ENCODE data around the gene ZSCAN10.

The ZSCAN10 gene

DNA sequence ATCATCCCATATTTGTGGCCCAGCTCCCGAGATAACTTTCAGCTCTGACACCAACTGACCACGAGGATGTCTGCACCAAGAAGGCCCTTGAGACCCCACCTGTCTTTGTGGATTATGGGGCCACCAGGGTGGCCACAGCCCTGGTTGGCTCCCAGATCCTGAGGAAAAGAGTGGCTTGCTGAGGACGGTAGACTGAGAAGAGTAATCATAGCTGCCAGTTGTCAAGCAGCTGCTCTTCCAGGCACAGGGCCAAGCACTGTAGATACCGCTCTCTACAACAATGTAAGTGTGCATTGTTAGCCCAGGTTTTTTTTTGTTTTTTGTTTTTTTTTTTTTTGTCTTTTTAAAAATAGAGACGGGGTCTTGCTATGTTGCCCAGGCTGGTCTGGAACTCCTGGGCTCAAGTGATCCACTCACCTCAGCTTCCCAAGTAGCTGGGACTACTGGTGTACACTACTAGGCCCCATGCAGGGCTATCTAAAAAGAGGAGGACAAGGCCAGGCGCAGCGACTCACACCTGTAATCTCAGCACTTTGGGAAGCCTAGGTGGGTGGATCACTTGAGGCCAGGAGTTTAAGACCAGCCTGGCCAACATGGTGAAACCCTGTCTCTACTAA is 22.9 kb upstream of the ZSCAN10 start:
- TF ChIP-seq, protein P1, sequence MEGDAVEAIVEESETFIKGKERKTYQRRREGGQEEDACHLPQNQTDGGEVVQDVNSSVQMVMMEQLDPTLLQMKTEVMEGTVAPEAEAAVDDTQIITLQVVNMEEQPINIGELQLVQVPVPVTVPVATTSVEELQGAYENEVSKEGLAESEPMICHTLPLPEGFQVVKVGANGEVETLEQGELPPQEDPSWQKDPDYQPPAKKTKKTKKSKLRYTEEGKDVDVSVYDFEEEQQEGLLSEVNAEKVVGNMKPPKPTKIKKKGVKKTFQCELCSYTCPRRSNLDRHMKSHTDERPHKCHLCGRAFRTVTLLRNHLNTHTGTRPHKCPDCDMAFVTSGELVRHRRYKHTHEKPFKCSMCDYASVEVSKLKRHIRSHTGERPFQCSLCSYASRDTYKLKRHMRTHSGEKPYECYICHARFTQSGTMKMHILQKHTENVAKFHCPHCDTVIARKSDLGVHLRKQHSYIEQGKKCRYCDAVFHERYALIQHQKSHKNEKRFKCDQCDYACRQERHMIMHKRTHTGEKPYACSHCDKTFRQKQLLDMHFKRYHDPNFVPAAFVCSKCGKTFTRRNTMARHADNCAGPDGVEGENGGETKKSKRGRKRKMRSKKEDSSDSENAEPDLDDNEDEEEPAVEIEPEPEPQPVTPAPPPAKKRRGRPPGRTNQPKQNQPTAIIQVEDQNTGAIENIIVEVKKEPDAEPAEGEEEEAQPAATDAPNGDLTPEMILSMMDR (IDR thresholded peaks at IDR 0.05), result no peak
- H3K27ac ChIP-seq, result no peak overlapping the region

GRCh38 chr16:3120435-3120834 is 21.3 kb upstream of the ZSCAN10 start:
- H3K27ac ChIP-seq, result no peak overlapping the region
- no peak for TF ChIP-seq ZFX (IDR thresholded peaks at IDR 0.05; ENCODE audit: borderline replicate concordance)
- TF ChIP-seq, protein P1 (IDR thresholded peaks at IDR 0.05), result no peak

GRCh38 chr16:3119701-3120408 is 20.8 kb upstream of the ZSCAN10 start:
- no peak for TF ChIP-seq ZFX (IDR thresholded peaks at IDR 0.05; ENCODE audit: borderline replicate concordance)
- TF ChIP-seq, protein P1 (IDR thresholded peaks at IDR 0.05), result no peak
- H3K27ac ChIP-seq, result no peak overlapping the region

GRCh38 chr16:3119286-3119685 is 20.2 kb upstream of the ZSCAN10 start:
- H3K27ac ChIP-seq, result no peak overlapping the region
- TF ChIP-seq, protein P1 (IDR thresholded peaks at IDR 0.05), result no peak
- TF ChIP-seq ZFX (IDR thresholded peaks at IDR 0.05; ENCODE audit: borderline replicate concordance), result no peak

DNA sequence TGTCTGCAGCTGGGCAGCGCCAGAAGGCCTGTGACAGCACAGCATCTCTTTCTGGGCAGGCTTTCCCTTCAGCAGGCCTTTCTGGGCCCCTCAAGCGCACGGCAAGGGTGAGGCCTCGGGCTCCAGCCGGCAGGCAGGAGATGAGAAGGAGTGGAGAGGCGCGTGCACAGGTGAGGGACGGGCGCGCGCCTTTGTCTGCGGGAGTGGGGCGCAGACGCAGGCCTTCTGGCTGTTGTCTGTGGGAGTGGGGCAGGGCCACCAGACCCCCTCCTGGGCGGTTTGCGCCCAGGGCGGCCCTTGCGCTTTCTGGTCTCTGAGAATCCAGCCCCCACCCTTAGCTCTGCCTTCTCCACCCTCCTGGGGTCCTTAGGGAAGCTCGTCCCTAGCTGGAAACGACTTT is 19.8 kb upstream of the ZSCAN10 start:
- TF ChIP-seq ZFX (IDR thresholded peaks at IDR 0.05; ENCODE audit: borderline replicate concordance), result no peak
- TF ChIP-seq, protein P1 (IDR thresholded peaks at IDR 0.05), result no peak
- H3K27ac ChIP-seq, result no peak overlapping the region

GRCh38 chr16:3118204-3118790 is 19.2 kb upstream of the ZSCAN10 start:
- TF ChIP-seq, protein P1 (IDR thresholded peaks at IDR 0.05), result no peak
- TF ChIP-seq ZFX (IDR thresholded peaks at IDR 0.05; ENCODE audit: borderline replicate concordance), result no peak
- H3K27ac ChIP-seq, result no peak overlapping the region

DNA sequence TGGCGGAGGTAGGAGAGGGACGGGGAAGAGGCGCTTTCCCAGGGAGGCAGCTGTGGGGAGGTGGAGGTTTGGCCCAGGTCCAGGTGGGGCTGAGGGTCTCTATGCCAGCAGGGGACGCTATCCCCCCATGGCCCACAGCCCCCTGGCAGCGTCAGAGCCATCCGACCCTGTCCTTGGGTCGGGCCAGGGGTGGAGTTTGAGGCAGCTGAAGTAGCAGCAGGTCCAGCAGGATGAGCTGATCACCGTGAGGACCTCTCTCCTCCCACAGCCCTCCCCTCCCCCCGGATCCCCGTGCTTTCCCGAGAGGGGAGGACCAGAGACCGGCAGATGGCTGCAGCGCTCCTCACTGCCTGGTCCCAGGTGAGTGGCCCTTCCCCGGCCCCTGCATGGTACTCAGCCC is 16.5 kb upstream of the ZSCAN10 start:
- no peak for TF ChIP-seq ZFX (IDR thresholded peaks at IDR 0.05; ENCODE audit: borderline replicate concordance)
- TF ChIP-seq, protein P1 (IDR thresholded peaks at IDR 0.05), result 0 out of 2 replicates have a peak, but pooled peaks have one; percentile 9
- H3K27ac ChIP-seq, result no peak overlapping the region

Measured in 22Rv1 (cell line).